HG03460 (cell line): Measurements from ENCODE around the gene MMP25.
"Not testable (repeated sequence)": the region's sequence is repeated elsewhere in the genome, so short reads cannot be mapped to it uniquely, and the experiment has no call there.

Source experiments
- ATAC-seq: cut with Tn5 transposase; IDR thresholded peaks from one replicate; pipeline ENCODE4 v1.9.1; 2021; ENCODE audit not compliant: unreplicated experiment

The MMP25 gene

GRCh38 chr16:3071655-3072054, 25.3 kb downstream of the MMP25 start:
- no peak for ATAC-seq

GRCh38 chr16:3072148-3072547, 25.8 kb downstream of the MMP25 start:
- ATAC-seq, result not testable (repeated sequence)

- not testable (repeated sequence) for ATAC-seq
Observed at GRCh38 chr16:3072576-3073263, 26.4 kb downstream of the MMP25 start.

- no peak for ATAC-seq
Observed at GRCh38 chr16:3073448-3073847, 27.1 kb downstream of the MMP25 start.

- ATAC-seq, result peak; percentile 73
Observed at GRCh38 chr16:3074860-3075522, 28.6 kb downstream of the MMP25 start.

- no peak for ATAC-seq
Observed at GRCh38 chr16:3075523-3075915, 29.2 kb downstream of the MMP25 start.

- not testable (repeated sequence) for ATAC-seq
Observed at GRCh38 chr16:3075946-3076345, 29.6 kb downstream of the MMP25 start.

- no peak for ATAC-seq
Observed at GRCh38 chr16:3076577-3076976, 30.2 kb downstream of the MMP25 start.

- ATAC-seq, result no peak
Observed at GRCh38 chr16:3080024-3080423, 33.7 kb downstream of the MMP25 start.

- not testable (repeated sequence) for ATAC-seq
Observed at GRCh38 chr16:3081957-3082356, 35.6 kb downstream of the MMP25 start.

- ATAC-seq, result not testable (repeated sequence)
Observed at GRCh38 chr16:3083408-3083807, 37.0 kb downstream of the MMP25 start.

GRCh38 chr16:3084491-3084890, 38.1 kb downstream of the MMP25 start:
- no peak for ATAC-seq

- ATAC-seq, result no peak
Observed at GRCh38 chr16:3084969-3085670, 38.8 kb downstream of the MMP25 start.

- ATAC-seq, result no peak
Observed at GRCh38 chr16:3085868-3086595, 39.7 kb downstream of the MMP25 start.

GRCh38 chr16:3086596-3087242, 40.4 kb downstream of the MMP25 start:
- ATAC-seq, result no peak

GRCh38 chr16:3087243-3088235, 41.2 kb downstream of the MMP25 start:
- no peak for ATAC-seq

- no peak for ATAC-seq
Observed at GRCh38 chr16:3088450-3088849, 42.1 kb downstream of the MMP25 start.

- ATAC-seq, result no peak
Observed at GRCh38 chr16:3088925-3089716, 42.8 kb downstream of the MMP25 start.
